KMS-11 (cell line): Measurements from ENCODE around the gene FAM32A.

Experiments
- H2AFZ ChIP-seq: fragments of 200-600 bp; sonication (generic); 2 replicates; pipeline ENCODE4 v1.6.1; 2016; ENCODE audit warnings: antibody characterized with exemption, mixed run types, low read depth
- H3K27ac ChIP-seq: fragments of 200-600 bp; sonication (generic); 2 replicates; pipeline ENCODE4 v1.6.1; 2016; ENCODE audit warnings: mild to moderate bottlenecking, mixed run types
- H3K27me3 ChIP-seq: fragments of 200-600 bp; sonication (generic); 2 replicates; pipeline ENCODE4 v1.6.1; 2017; ENCODE audit warnings: mild to moderate bottlenecking, low read depth, mixed run types, moderate library complexity; ENCODE audit not compliant: insufficient read depth
- H3K36me3 ChIP-seq: fragments of 200-600 bp; sonication (generic); 2 replicates; pipeline ENCODE4 v1.6.1; 2017; ENCODE audit warnings: mild to moderate bottlenecking, mixed run types; ENCODE audit not compliant: insufficient read depth
- H3K4me1 ChIP-seq: fragments of 200-600 bp; sonication (generic); 2 replicates; pipeline ENCODE4 v1.6.1; 2016; ENCODE audit warnings: mild to moderate bottlenecking, low read depth, mixed run types; ENCODE audit not compliant: poor library complexity, severe bottlenecking
- H3K4me2 ChIP-seq: fragments of 200-600 bp; sonication (generic); 2 replicates; pipeline ENCODE4 v1.7.0; 2016; ENCODE audit warnings: mild to moderate bottlenecking, mixed run types
- H3K4me3 ChIP-seq: fragments of 200-600 bp; sonication (generic); IDR thresholded peaks from 2 replicates; pipeline ENCODE4 v1.6.1; 2017; ENCODE audit warnings: low read depth, low read length, mixed read lengths; ENCODE audit not compliant: insufficient read depth
- H3K79me2 ChIP-seq: fragments of 200-600 bp; sonication (generic); 2 replicates; pipeline ENCODE4 v1.6.1; 2016; ENCODE audit warnings: low read depth, mixed run types; ENCODE audit not compliant: insufficient read depth
- H3K9ac ChIP-seq: fragments of 200-600 bp; sonication (generic); 2 replicates; pipeline ENCODE4 v1.6.1; 2016; ENCODE audit warnings: mild to moderate bottlenecking, mixed run types
- H4K20me1 ChIP-seq: fragments of 200-600 bp; sonication (generic); 2 replicates; pipeline ENCODE4 v1.6.1; 2016; ENCODE audit warnings: mild to moderate bottlenecking, mixed run types; ENCODE audit not compliant: insufficient read depth
- TF ChIP-seq, protein P1 (sequence below): fragments of 200-600 bp; sonication (generic); conservative IDR thresholded peaks from 2 replicates; pipeline ENCODE4 v1.6.1; 2017; ENCODE audit warnings: low read depth, mild to moderate bottlenecking, antibody characterized with exemption, low read length, moderate library complexity, mixed read lengths

Gene FAM32A

DNA sequence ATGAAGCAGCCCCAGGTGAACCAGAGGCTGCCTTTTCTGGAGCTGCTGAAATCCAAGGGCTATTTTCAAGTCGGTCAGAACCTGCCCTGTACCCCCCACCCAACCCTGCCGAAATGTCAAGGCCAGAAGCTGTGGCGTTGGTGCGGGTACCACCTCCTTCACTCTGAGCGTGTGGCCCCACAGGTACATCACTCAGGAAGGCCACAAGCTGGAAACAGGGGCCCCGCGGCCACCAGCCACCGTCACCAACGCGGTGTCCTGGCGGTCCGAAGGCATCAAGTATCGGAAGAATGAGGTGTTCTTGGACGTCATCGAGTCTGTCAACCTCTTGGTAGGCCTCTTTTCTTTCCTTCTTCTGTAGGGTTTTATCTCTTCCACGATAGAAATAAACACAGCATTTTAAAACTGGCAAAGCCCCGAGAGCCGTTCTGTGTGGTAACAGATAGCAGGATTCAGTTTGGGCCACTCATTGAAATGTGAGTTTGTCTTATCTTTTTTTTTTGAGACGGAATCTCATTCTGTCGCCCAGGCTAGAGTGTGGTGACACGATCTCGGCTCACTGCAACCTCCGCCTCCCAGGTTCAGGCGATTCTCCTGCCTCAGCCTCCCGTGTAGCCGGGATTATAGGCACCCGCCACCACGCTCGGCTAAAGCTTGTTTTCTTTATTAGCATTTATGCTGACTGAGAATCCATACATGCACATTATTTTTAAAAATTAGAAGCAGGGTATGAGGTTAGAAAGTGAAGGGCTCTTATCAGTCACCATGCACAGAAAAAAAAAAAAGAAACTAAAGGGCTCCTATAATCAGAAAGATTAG lies 23.8 kb downstream of the FAM32A start:
- no peak overlapping the region for H3K4me2 ChIP-seq
- TF ChIP-seq, protein P1, sequence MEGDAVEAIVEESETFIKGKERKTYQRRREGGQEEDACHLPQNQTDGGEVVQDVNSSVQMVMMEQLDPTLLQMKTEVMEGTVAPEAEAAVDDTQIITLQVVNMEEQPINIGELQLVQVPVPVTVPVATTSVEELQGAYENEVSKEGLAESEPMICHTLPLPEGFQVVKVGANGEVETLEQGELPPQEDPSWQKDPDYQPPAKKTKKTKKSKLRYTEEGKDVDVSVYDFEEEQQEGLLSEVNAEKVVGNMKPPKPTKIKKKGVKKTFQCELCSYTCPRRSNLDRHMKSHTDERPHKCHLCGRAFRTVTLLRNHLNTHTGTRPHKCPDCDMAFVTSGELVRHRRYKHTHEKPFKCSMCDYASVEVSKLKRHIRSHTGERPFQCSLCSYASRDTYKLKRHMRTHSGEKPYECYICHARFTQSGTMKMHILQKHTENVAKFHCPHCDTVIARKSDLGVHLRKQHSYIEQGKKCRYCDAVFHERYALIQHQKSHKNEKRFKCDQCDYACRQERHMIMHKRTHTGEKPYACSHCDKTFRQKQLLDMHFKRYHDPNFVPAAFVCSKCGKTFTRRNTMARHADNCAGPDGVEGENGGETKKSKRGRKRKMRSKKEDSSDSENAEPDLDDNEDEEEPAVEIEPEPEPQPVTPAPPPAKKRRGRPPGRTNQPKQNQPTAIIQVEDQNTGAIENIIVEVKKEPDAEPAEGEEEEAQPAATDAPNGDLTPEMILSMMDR: no peak
- H3K27ac ChIP-seq: no peak overlapping the region
- H3K36me3 ChIP-seq: no peaks in the 10 kb centered on the region
- H3K4me3 ChIP-seq: no peak overlapping the region
- H3K9ac ChIP-seq: no peak overlapping the region
- H4K20me1 ChIP-seq: no peaks in the 10 kb centered on the region
- H3K4me1 ChIP-seq: peaks cover 12% of the 10 kb centered on the region
- no peak overlapping the region for H2AFZ ChIP-seq
- H3K79me2 ChIP-seq: no peaks in the 10 kb centered on the region
- H3K27me3 ChIP-seq: no peaks in the 10 kb centered on the region

DNA sequence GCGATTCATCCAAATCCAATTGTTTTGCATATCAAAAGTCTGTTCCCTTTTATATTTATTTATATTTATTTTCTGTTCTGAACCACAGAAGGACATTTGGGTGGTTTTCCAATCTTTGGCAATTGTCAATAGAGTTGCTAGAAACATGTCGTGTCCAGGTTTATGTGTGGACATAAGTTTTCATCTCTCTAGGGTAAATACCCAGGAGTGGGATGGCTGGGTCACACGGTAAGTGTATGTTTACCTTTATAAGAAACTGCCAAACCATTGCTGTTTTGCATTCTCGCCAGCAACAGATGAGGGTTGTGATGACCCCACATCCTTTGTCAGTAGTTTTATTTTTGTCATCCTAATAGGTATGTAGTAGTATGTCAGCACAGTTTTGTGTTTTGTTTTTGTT lies 25.0 kb downstream of the FAM32A start:
- H3K4me2 ChIP-seq: no peak overlapping the region
- no peak overlapping the region for H3K9ac ChIP-seq
- no peak overlapping the region for H3K4me3 ChIP-seq
- H3K79me2 ChIP-seq: no peaks in the 10 kb centered on the region
- peaks cover 12% of the 10 kb centered on the region for H3K4me1 ChIP-seq
- no peak overlapping the region for H3K27ac ChIP-seq
- H2AFZ ChIP-seq: no peak overlapping the region
- TF ChIP-seq, protein P1: no peak
- H4K20me1 ChIP-seq: no peaks in the 10 kb centered on the region
- H3K27me3 ChIP-seq: no peaks in the 10 kb centered on the region
- no peaks in the 10 kb centered on the region for H3K36me3 ChIP-seq

DNA sequence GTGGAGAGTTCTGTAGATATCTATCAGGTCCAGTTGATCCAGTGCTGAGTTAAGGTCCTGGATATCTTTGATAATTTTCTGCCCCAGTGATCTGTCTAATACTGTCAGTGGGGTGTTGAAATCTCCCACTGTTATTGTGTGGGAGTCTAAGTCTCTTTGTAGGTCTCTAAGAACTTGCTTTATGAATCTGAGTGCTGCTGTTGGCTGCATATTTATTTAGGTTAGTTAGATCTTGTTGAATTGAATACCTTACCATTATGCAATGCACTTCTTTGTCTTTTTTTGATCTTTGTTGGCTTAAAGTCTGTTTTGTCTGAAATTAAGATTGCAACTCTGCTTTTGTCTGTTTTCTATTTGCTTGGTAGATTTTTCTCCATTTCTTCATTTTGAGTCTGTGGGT lies 27.9 kb downstream of the FAM32A start:
- no peaks in the 10 kb centered on the region for H3K79me2 ChIP-seq
- TF ChIP-seq, protein P1: no peak

DNA sequence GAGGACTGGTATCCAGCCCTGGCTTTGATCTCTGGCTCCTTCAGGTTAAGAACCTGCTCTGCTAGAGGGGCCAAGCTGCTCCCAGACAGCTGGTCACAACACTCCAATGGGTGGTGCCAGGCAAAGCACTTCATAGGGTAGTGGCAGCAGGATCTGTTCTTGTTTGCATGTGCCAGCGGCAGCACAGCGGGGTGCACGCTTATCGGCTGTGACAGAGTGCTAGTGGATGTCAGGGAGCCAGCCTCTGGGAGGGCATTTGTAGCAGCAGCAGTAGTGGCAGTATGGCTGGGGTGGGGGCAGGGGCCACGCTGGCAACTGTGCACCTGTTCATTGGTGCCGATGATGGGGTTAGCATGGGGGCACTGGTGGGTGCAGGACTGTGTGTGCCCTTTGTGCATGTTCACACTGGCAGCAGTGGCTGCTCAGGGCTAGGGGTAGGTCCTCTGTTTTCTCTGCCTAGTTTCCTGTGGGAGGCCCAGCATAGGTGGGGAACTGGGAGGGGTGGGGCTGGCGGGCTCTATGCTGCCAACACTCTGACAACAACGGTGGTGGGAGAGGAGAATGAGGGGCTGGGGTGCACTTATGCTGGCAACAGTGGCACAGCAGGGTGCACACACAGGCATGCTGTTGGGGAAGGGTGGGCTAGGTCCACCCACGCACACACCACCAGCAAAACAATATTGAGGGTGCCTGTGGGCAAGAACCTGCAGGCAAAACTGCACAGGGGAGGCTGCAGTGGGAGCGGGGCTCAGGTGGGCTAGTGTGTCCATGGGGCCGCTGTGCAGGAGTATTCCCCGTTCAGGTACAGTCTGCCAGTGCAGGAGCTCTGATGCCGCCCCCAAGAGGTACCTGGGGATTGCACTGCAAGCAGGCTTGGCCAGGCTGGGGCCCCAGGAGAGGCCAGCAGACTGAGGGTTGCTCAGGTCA lies 31.8 kb downstream of the FAM32A start:
- no peaks in the 10 kb centered on the region for H3K27me3 ChIP-seq
- no peak overlapping the region for H3K4me3 ChIP-seq
- no peaks in the 10 kb centered on the region for H4K20me1 ChIP-seq
- no peak overlapping the region for H3K9ac ChIP-seq
- H3K27ac ChIP-seq: no peak overlapping the region
- H3K79me2 ChIP-seq: no peaks in the 10 kb centered on the region
- peaks cover 11% of the 10 kb centered on the region for H3K4me1 ChIP-seq
- H3K36me3 ChIP-seq: no peaks in the 10 kb centered on the region; the same call in 1 of the 2 replicates
- H3K4me2 ChIP-seq: no peak overlapping the region
- TF ChIP-seq, protein P1: no peak
- no peak overlapping the region for H2AFZ ChIP-seq

More for the DNA sequence above, 27.9 kb downstream of the FAM32A start:
- no peaks in the 10 kb centered on the region for H3K36me3 ChIP-seq
- H3K4me3 ChIP-seq: no peak overlapping the region
- H3K4me1 ChIP-seq: peaks cover 12% of the 10 kb centered on the region
- H3K27ac ChIP-seq: no peak overlapping the region
- no peak overlapping the region for H2AFZ ChIP-seq
- H3K27me3 ChIP-seq: no peaks in the 10 kb centered on the region
- H3K9ac ChIP-seq: no peak overlapping the region
- H3K4me2 ChIP-seq: no peak overlapping the region
- no peaks in the 10 kb centered on the region for H4K20me1 ChIP-seq
